Epithelial cell of proximal tubule (primary cell): ENCODE measurements around the gene TMEM269. TPM values are rescaled to one million over a fixed set of nuclear protein-coding genes. Genes with fewer than 3 reads are reported as not detected.
A peak's percentile ranks its signal among the peaks of the same experiment; 100 is the strongest.

Experiments
- DNase-seq: peaks from one replicate; pipeline ENCODE4 v3.0.0-alpha.2; 2011; ENCODE audit warnings: low read depth
- H3K4me3 ChIP-seq: 2 replicates; pipeline ENCODE4 v1.5.1; 2011; ENCODE audit warnings: low read depth, mild to moderate bottlenecking, low read length
- total RNA-seq: library from RNA; depleted of rRNA; stranded (reverse); fragments of >200 nt; gene quantifications from 2 replicates; pipeline ENCODE4 v1.2.3, GENCODE V29; 2015
- TF ChIP-seq, protein P1 (sequence below): conservative IDR thresholded peaks from 2 replicates; pipeline ENCODE4 v1.5.1; 2012; ENCODE audit warnings: low read depth, mild to moderate bottlenecking, low read length

Gene TMEM269
- total RNA-seq, 1 donor from 2014 or later = not detected

DNA sequence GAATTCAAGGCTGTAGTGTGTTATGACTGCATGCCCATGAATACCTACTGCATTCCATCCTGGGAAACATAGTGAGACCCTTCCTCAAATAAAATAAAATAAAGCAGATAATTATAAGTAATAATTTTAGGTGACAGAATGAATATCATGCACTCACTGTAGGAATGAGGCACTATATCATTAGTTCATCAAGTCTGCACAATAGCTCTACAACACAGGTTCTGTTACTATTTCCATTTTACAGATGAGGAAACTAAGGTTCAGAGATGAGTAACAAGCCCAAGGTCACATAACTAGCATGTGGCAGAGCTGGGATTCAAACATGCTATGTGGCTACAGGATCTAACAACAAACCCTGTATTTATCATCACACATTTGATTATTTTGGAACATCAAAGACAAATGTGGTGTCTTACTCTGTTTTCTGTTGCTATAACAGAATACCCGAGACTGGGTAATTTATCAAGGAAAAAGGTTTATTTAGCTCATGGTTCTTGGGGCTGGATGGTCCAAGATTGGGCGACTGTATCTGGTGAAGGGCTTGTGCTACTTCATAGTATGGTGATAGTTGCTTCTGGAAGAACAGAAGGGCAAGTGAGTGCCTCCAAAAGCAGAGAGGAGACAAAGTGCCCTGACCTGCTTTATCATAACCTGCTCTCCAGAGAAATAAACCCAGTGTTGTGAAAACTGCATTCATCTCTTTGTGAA lies 56.8 kb downstream of the TMEM269 start:
- TF ChIP-seq, protein P1, sequence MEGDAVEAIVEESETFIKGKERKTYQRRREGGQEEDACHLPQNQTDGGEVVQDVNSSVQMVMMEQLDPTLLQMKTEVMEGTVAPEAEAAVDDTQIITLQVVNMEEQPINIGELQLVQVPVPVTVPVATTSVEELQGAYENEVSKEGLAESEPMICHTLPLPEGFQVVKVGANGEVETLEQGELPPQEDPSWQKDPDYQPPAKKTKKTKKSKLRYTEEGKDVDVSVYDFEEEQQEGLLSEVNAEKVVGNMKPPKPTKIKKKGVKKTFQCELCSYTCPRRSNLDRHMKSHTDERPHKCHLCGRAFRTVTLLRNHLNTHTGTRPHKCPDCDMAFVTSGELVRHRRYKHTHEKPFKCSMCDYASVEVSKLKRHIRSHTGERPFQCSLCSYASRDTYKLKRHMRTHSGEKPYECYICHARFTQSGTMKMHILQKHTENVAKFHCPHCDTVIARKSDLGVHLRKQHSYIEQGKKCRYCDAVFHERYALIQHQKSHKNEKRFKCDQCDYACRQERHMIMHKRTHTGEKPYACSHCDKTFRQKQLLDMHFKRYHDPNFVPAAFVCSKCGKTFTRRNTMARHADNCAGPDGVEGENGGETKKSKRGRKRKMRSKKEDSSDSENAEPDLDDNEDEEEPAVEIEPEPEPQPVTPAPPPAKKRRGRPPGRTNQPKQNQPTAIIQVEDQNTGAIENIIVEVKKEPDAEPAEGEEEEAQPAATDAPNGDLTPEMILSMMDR = no peak
- H3K4me3 ChIP-seq = no peak overlapping the region
- DNase-seq = no peak

DNA sequence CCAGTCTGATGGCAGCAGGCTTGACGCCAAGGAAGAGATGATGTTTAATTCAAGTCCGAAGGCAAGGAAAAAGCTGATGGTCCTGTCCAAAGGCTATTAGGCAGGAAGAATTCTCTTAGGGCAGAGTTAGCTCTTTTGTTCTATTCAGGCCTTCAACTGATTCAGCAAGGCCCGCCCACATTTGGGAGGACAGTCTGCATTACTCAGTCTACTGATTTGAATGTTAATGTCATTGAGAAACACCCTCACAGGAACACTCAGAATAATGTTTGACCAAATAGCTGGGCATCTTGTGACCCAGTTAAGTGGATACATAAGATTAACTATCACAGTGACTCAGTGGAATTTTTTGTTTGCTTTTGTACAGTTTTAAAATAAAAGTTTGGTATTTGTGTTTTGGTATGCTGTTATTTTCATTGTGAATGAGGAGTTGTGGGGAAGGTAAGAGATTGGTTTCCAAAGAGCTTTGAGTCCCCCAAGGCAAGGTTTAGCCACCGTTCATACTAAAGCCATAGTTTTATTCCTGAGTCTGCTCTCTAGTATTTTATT lies 59.9 kb downstream of the TMEM269 start:
- TF ChIP-seq, protein P1 = no peak
- DNase-seq = peak; percentile 89
- H3K4me3 ChIP-seq = no peak overlapping the region

DNA sequence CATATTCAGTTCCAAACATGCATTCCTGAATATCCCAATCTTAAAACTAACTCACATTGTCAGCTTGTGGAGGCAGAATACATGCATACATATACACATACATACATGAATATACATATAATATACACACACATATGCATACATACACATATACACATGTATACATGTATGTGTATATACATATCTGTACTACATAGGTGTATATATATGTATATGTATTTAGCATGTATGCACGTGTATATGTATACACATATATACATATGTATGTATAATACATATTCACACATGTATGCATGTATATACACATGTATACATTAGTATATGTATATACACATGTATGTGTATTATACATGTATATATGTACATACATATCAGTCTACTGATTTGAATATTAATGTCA lies 60.4 kb downstream of the TMEM269 start:
- TF ChIP-seq, protein P1 = no peak
- no peak for DNase-seq
- no peak overlapping the region for H3K4me3 ChIP-seq

DNA sequence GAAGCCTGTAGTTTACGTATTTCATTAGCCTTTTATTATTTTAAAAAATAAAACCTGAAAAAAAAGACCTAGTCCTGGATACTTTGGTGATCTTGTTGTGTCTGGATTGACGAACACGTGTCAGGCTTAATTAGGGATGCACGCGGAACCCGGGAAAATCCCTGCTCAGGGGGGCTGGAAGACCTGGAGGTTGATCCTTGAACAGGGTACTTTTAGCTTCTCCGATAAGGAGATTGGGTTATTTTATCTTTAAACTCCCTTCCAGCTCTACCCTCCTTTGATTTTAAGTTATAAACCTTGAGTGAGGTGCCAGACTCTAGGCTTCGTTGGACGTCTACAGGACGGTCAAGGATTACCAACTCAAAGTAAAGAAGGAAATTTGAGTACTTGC lies 61.1 kb downstream of the TMEM269 start:
- DNase-seq = no peak
- TF ChIP-seq, protein P1 = no peak
- peak overlapping the region; percentile 93 for H3K4me3 ChIP-seq

DNA sequence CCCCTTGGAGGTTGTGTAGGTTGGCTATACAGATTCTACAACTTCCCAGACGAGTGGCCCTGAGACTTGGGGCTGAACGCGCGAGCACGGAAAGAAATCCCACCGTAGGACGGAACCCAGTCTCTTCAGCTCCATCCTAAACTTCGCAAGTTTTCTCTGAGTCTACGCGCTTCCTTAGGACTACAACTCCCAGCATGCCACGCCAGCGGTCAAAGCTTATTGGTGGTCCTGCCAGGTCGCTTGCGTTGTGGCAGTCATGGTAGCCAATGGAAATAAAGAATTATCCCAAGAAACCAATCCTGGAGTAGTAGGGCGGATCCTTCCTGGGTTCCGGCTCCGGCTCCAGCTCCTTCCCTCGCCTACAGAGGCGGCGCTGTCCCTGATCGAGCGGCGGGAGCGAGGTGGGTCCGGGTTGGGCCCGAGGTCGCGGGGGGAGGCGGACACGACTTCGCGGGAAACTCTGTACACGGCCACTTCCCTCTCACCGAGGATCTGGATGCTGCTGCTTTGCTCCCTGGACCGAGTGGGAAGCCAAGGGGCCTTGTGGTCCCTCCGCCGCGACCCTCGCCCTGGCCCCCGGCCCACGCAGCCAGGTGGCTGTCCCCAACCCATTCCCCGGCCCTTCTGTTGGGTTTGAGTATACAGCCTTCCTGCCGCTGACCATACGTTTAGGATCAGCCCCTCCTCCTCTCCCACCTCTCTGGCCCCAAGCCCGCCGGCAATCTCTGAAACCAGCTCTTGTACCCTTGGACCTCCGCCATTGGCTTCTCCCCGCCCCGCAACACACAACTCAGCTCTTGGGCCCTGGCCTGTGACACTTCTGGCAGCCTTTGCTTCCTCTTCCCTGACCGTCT lies 61.7 kb downstream of the TMEM269 start, which contains the start of gene ZNF691:
TSS of gene ZNF691 (plus strand) at position 357 of the 854 bp plus-strand sequence. CDS start 3,046 bp downstream, outside the sequence.
- DNase-seq = peak; percentile 91
- H3K4me3 ChIP-seq = peak within 1 kb of the TSS; percentile 93
- TF ChIP-seq, protein P1 = peak; percentile 47

DNA sequence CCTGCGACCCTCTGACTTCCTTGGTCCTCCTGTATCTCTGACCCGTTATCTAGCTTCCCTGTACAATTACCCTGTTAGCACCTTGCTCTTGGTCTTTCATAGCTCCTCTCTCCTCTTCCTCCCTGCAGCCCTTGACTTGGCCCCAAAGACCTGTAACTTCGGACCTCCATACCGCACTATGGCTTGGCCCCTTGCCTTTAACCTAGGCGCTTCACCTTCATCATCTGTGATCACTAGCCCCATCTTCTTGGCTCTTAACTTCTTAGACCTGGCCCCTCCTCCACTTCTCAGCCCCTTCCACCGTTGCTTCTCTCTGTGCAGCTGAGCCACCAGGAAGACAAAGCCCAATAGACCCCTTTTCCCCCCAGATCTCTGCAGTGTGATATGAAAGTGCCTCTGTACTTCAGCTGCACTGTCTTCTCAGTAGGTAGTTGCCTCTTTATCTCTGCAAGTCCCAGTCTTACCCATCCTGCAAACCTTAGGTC lies 62.4 kb downstream of the TMEM269 start:
- peak overlapping the region; percentile 93 for H3K4me3 ChIP-seq
- TF ChIP-seq, protein P1 = no peak

More for the DNA sequence above, 62.4 kb downstream of the TMEM269 start:
- no peak for DNase-seq
